Upper lobe of left lung (tissue), 6 donors: ENCODE measurements around the gene PPIL6. TPM values are rescaled to one million over a fixed set of nuclear protein-coding genes. Genes with fewer than 3 reads are reported as not detected.

Experiments
- ATAC-seq, 2 donors: fragments of 200-7000 bp; cut with Tn5 transposase; one replicate each; pipeline ENCODE4 v1.9.1; 2022; ENCODE audit warnings: mild to moderate bottlenecking in 2 of 2, moderate library complexity in 2 of 2; ENCODE audit not compliant: low FRiP score in 2 of 2
- DNase-seq, 2 donors: peaks; one replicate each; pipeline ENCODE4 v3.0.0-alpha.2; 2019 to 2020
- H3K27ac ChIP-seq, 4 donors: fragments of 200-600 bp; sonication (generic); one replicate each; pipeline ENCODE4 v1.5.1; 2016 to 2019
- H3K27me3 ChIP-seq, 4 donors: fragments of 200-600 bp; sonication (generic); one replicate each; pipeline ENCODE4 v1.5.1; 2017 to 2019
- H3K36me3 ChIP-seq, 4 donors: fragments of 200-600 bp; sonication (generic); one replicate each; pipeline ENCODE4 v1.5.1; 2016 to 2019
- H3K4me1 ChIP-seq, 4 donors: fragments of 200-600 bp; sonication (generic); one replicate each; pipeline ENCODE4 v1.5.1; 2018 to 2019
- H3K4me3 ChIP-seq, 4 donors: fragments of 200-600 bp; sonication (generic); one replicate each; pipeline ENCODE4 v1.5.1; 2017 to 2019; ENCODE audit warnings: mild to moderate bottlenecking in 2 of 4, moderate library complexity in 1 of 4
- H3K9me3 ChIP-seq, 4 donors: fragments of 200-600 bp; sonication (generic); one replicate each; pipeline ENCODE4 v1.5.1; 2018 to 2019
- CTCF ChIP-seq, 6 experiments: fragments of 450-650 bp in 4 of 6; fragments of 200-600 bp in 2 of 6; sonication (generic) in 2 of 6; IDR thresholded peaks; one replicate each; pipeline ENCODE4 v1.5.1; 2016 to 2019; ENCODE audit warnings: antibody characterized with exemption in 6 of 6
- EP300 ChIP-seq, 4 donors: sonication (generic); formaldehyde crosslinking; IDR thresholded peaks; one replicate each; pipeline ENCODE4 v1.5.1; 2017; ENCODE audit warnings: antibody characterized with exemption in 4 of 4, control low read depth in 2 of 4
- POLR2A ChIP-seq, 4 donors: fragments of 450-650 bp; IDR thresholded peaks; one replicate each; pipeline ENCODE4 v1.5.1; 2016 to 2017; ENCODE audit warnings: antibody characterized with exemption in 4 of 4, mild to moderate bottlenecking in 2 of 4
- POLR2AphosphoS5 ChIP-seq, 2 donors: sonication (generic); formaldehyde crosslinking; IDR thresholded peaks; one replicate each; pipeline ENCODE4 v1.5.1; 2017; ENCODE audit warnings: antibody characterized with exemption in 2 of 2
- WGBS, 2 donors: methylation state at CpG; one replicate each; pipeline ENCODE4 v1.1.5; 2017 to 2018; 5-methylcytosine and 5-hydroxymethylcytosine counted together
- total RNA-seq, 6 donors: library from RNA; depleted of rRNA in 4 of 6; stranded (reverse); fragments of >200 nt in 4 of 6; gene quantifications; one replicate each; pipeline versions ENCODE4 v1.1.0 to v1.2.1, GENCODE V29; 2016 to 2021
- donor health status: DM: no; HTN: no; CAD: no; lungs with moderate emphysema.
- donor health status: DM: no; HTN: yes; CAD: no; lungs with severe emphysema.

The PPIL6 gene
- total RNA-seq, 6 donors from 2014 or later: 3.5 to 44.3 (median 6.5) TPM

- Histone ChIP-seq H3K9me3 (peaks cover 0 to 6% (median 3%) of the 10 kb centered on the region in 4 donors), H3K27me3 (no peaks in the 10 kb centered on the region), H3K36me3 (peaks cover 0 to 19% (median 7%) of the 10 kb centered on the region in 4 donors), H3K4me3 (no peak overlapping the region), H3K4me1 (peaks cover 18 to 30% (median 23%) of the 10 kb centered on the region in 4 donors), H3K27ac (no peak overlapping the region)
- no peak for TF ChIP-seq POLR2AphosphoS5 (IDR thresholded peaks at IDR 0.05)
- TF ChIP-seq CTCF (IDR thresholded peaks at IDR 0.05): no peak
- no peak for TF ChIP-seq POLR2A (IDR thresholded peaks at IDR 0.05)
- no peak for TF ChIP-seq EP300 (IDR thresholded peaks at IDR 0.05)
- peak in 1 of 2 donors; percentile 71 for ATAC-seq
- WGBS, 2 donors: 89 to 90% methylated on average over 5 of the region's 5 CpGs
- DNase-seq: no peak
Observed at GRCh38 chr6:109351231-109352130, 88.9 kb downstream of the PPIL6 start.

- DNase-seq: peak in 1 of 2 donors; percentile 66
- WGBS, 2 donors: 35 to 44% methylated on average over 3 of the region's 3 CpGs
- TF ChIP-seq POLR2AphosphoS5 (IDR thresholded peaks at IDR 0.05) (no peak), CTCF (IDR thresholded peaks at IDR 0.05) (no peak), EP300 (IDR thresholded peaks at IDR 0.05) (no peak), POLR2A (IDR thresholded peaks at IDR 0.05) (no peak)
- H3K4me1 ChIP-seq: peaks cover 18 to 30% (median 23%) of the 10 kb centered on the region in 4 donors
- peak; percentile 62 to 71 for ATAC-seq
- no peak overlapping the region for H3K4me3 ChIP-seq
- peaks cover 0 to 7% (median 3%) of the 10 kb centered on the region in 4 donors for H3K36me3 ChIP-seq
- H3K27me3 ChIP-seq: no peaks in the 10 kb centered on the region
- peak overlapping the region in 1 of 4 donors; percentile 14 for H3K27ac ChIP-seq
- no peaks in the 10 kb centered on the region for H3K9me3 ChIP-seq
Observed at GRCh38 chr6:109349419-109349987, 90.9 kb downstream of the PPIL6 start.

GRCh38 chr6:109348226-109348625 lies 92.2 kb downstream of the PPIL6 start:
- no peak overlapping the region for H3K27ac ChIP-seq
- ATAC-seq (peak in 1 of 2 donors; percentile 34), DNase-seq (no peak)
- H3K9me3 ChIP-seq: no peaks in the 10 kb centered on the region
- no peak overlapping the region for H3K4me3 ChIP-seq
- TF ChIP-seq EP300 (IDR thresholded peaks at IDR 0.05) (no peak), POLR2A (IDR thresholded peaks at IDR 0.05) (no peak), CTCF (IDR thresholded peaks at IDR 0.05) (no peak), POLR2AphosphoS5 (IDR thresholded peaks at IDR 0.05) (no peak)
- peaks cover 17 to 30% (median 23%) of the 10 kb centered on the region in 4 donors for H3K4me1 ChIP-seq
- no peaks in the 10 kb centered on the region for H3K27me3 ChIP-seq
- H3K36me3 ChIP-seq: no peaks in the 10 kb centered on the region
- 91 to 92% methylated on average over 6 to 8 of the region's 8 CpGs for WGBS, 2 donors

- TF ChIP-seq POLR2AphosphoS5 (IDR thresholded peaks at IDR 0.05): no peak
- TF ChIP-seq CTCF (IDR thresholded peaks at IDR 0.05): no peak
- no peak for TF ChIP-seq POLR2A (IDR thresholded peaks at IDR 0.05)
- TF ChIP-seq EP300 (IDR thresholded peaks at IDR 0.05): no peak
- no peak for DNase-seq
- Histone ChIP-seq H3K36me3 (no peaks in the 10 kb centered on the region), H3K27ac (no peak overlapping the region), H3K4me3 (no peak overlapping the region), H3K27me3 (no peaks in the 10 kb centered on the region), H3K4me1 (peaks cover 15 to 30% (median 23%) of the 10 kb centered on the region in 4 donors), H3K9me3 (no peaks in the 10 kb centered on the region)
- ATAC-seq: no peak
- WGBS, 2 donors: 66 to 90% methylated on average over 3 of the region's 3 CpGs
Observed at GRCh38 chr6:109347779-109348178, 92.6 kb downstream of the PPIL6 start.
